ENCODE measurements around the gene POLR1C.
"Not testable (repeated sequence)": the region's sequence is repeated elsewhere in the genome, so short reads cannot be mapped to it uniquely, and the experiment has no call there.

Gene POLR1C

GRCh38 chr6:43494766-43495165, 22.1 kb upstream of the POLR1C start:
- DNase-seq (ENCODE audit: extremely low spot score): no peak
- TF ChIP-seq FOXM1 (IDR thresholded peaks at IDR 0.05; ENCODE audit: borderline replicate concordance) (no peak), BHLHE40 (IDR thresholded peaks at IDR 0.05; ENCODE audit: borderline replicate concordance) (no peak), LEF1 (IDR thresholded peaks at IDR 0.05; ENCODE audit: borderline replicate concordance) (no peak), L3MBTL2 (conservative IDR thresholded peaks at IDR 0.05) (no peak)
- ChIA-PET CTCF (interaction anchor here (1.8 to 3.5 kb wide), 2 partner anchors 11 kb away, joined by 3 to 17 read pairs; no protein-coding TSS in a partner anchor), POLR2A (interaction anchor here (1.1 kb wide), 1 partner anchor 68 kb away, joined by 3 read pairs; the partner anchor contains the start of gene ABCC10)

GRCh38 chr6:43495409-43495941, 21.4 kb upstream of the POLR1C start:
- CTCF ChIA-PET: interaction anchor here (1.0 to 3.5 kb wide), 4 partner anchors 9 to 134 kb away, joined by 3 to 17 read pairs (median 6); no protein-coding TSS in a partner anchor
- DNase-seq (ENCODE audit: extremely low spot score): no peak
- no peak for TF ChIP-seq HDGF (IDR thresholded peaks at IDR 0.05; ENCODE audit: borderline replicate concordance)
- TF ChIP-seq ZNF384 (IDR thresholded peaks at IDR 0.05): no peak
- TF ChIP-seq CTBP1 (IDR thresholded peaks at IDR 0.05; ENCODE audit: borderline replicate concordance): no peak
- no peak for TF ChIP-seq FOXA1 (IDR thresholded peaks at IDR 0.05)
- TF ChIP-seq FOXM1 (IDR thresholded peaks at IDR 0.05; ENCODE audit: borderline replicate concordance): no peak
- no peak for TF ChIP-seq BHLHE40 (IDR thresholded peaks at IDR 0.05; ENCODE audit: borderline replicate concordance)
- no peak for TF ChIP-seq SP1 (IDR thresholded peaks at IDR 0.05)
- no peak for TF ChIP-seq TARDBP (IDR thresholded peaks at IDR 0.05)
- no peak for TF ChIP-seq LEF1 (IDR thresholded peaks at IDR 0.05; ENCODE audit: borderline replicate concordance)
- TF ChIP-seq PKNOX1 (IDR thresholded peaks at IDR 0.05): no peak
- TF ChIP-seq ARNT (IDR thresholded peaks at IDR 0.05): no peak
- no peak for TF ChIP-seq FOXK2 (IDR thresholded peaks at IDR 0.05)
- TF ChIP-seq L3MBTL2 (conservative IDR thresholded peaks at IDR 0.05): no peak
- no peak for TF ChIP-seq SUZ12 (IDR thresholded peaks at IDR 0.05)
- no peak for TF ChIP-seq NFRKB (IDR thresholded peaks at IDR 0.05)
- no peak for TF ChIP-seq ELF4 (IDR thresholded peaks at IDR 0.05)
- POLR2A ChIA-PET: interaction anchor here (1.1 to 1.7 kb wide), 2 partner anchors 18 to 68 kb away, joined by 3 to 8 read pairs; partner anchors contain the start of genes ABCC10 and TJAP1

GRCh38 chr6:43496370-43497128, 20.3 kb upstream of the POLR1C start:
- DNase-seq (ENCODE audit: extremely low spot score): peak; percentile 58
- POLR2A ChIA-PET: interaction anchor here (1.7 kb wide), 1 partner anchor 19 kb away, joined by 8 read pairs; the partner anchor contains the start of gene TJAP1
- CTCF ChIA-PET: interaction anchor here (0.7 to 3.5 kb wide), 6 partner anchors 10 to 47 kb away, joined by 3 to 17 read pairs (median 4); partner anchors contain the start of gene DLK2
- TF ChIP-seq ELF4 (IDR thresholded peaks at IDR 0.05): no peak
- TF ChIP-seq PKNOX1 (IDR thresholded peaks at IDR 0.05): no peak
- no peak for TF ChIP-seq ZNF384 (IDR thresholded peaks at IDR 0.05)
- TF ChIP-seq LEF1 (IDR thresholded peaks at IDR 0.05; ENCODE audit: borderline replicate concordance): no peak
- TF ChIP-seq HDGF (IDR thresholded peaks at IDR 0.05; ENCODE audit: borderline replicate concordance): no peak
- TF ChIP-seq SUZ12 (IDR thresholded peaks at IDR 0.05): no peak
- TF ChIP-seq CTBP1 (IDR thresholded peaks at IDR 0.05; ENCODE audit: borderline replicate concordance): no peak
- no peak for TF ChIP-seq SP1 (IDR thresholded peaks at IDR 0.05)
- TF ChIP-seq TARDBP (IDR thresholded peaks at IDR 0.05): no peak
- no peak for TF ChIP-seq FOXM1 (IDR thresholded peaks at IDR 0.05; ENCODE audit: borderline replicate concordance)
- TF ChIP-seq FOXK2 (IDR thresholded peaks at IDR 0.05): no peak
- TF ChIP-seq BHLHE40 (IDR thresholded peaks at IDR 0.05; ENCODE audit: borderline replicate concordance): no peak

GRCh38 chr6:43497129-43497396, 19.8 kb upstream of the POLR1C start:
- TF ChIP-seq PKNOX1 (IDR thresholded peaks at IDR 0.05): no peak
- TF ChIP-seq CTBP1 (IDR thresholded peaks at IDR 0.05; ENCODE audit: borderline replicate concordance): no peak
- TF ChIP-seq BHLHE40 (IDR thresholded peaks at IDR 0.05; ENCODE audit: borderline replicate concordance): no peak
- TF ChIP-seq FOXK2 (IDR thresholded peaks at IDR 0.05): no peak
- TF ChIP-seq SP1 (IDR thresholded peaks at IDR 0.05): no peak
- TF ChIP-seq HDGF (IDR thresholded peaks at IDR 0.05; ENCODE audit: borderline replicate concordance): no peak
- no peak for TF ChIP-seq L3MBTL2 (conservative IDR thresholded peaks at IDR 0.05)
- TF ChIP-seq SUZ12 (IDR thresholded peaks at IDR 0.05): no peak
- TF ChIP-seq ZNF384 (IDR thresholded peaks at IDR 0.05): no peak
- no peak for TF ChIP-seq ARNT (IDR thresholded peaks at IDR 0.05)
- no peak for TF ChIP-seq TARDBP (IDR thresholded peaks at IDR 0.05)
- TF ChIP-seq FOXM1 (IDR thresholded peaks at IDR 0.05; ENCODE audit: borderline replicate concordance): no peak
- no peak for TF ChIP-seq NFRKB (IDR thresholded peaks at IDR 0.05)
- TF ChIP-seq FOXA1 (IDR thresholded peaks at IDR 0.05): no peak
- TF ChIP-seq ELF4 (IDR thresholded peaks at IDR 0.05): no peak
- no peak for TF ChIP-seq LEF1 (IDR thresholded peaks at IDR 0.05; ENCODE audit: borderline replicate concordance)
- DNase-seq (ENCODE audit: extremely low spot score): no peak
- ChIA-PET CTCF (interaction anchor here (1.0 to 3.5 kb wide), 4 partner anchors 9 to 48 kb away, joined by 3 to 17 read pairs (median 7); partner anchors contain the start of gene DLK2), POLR2A (interaction anchor here (1.7 kb wide), 1 partner anchor 19 kb away, joined by 8 read pairs; the partner anchor contains the start of gene TJAP1)

- CTCF ChIA-PET: interaction anchor here (0.6 to 3.5 kb wide), 2 partner anchors 9 to 703 kb away, joined by 3 to 17 read pairs; no protein-coding TSS in a partner anchor
- no peak for TF ChIP-seq SUZ12 (IDR thresholded peaks at IDR 0.05)
- no peak for DNase-seq (ENCODE audit: extremely low spot score)
- POLR2A ChIA-PET: interaction anchor here (0.9 kb wide), 1 partner anchor 20 kb away, joined by 3 read pairs; no protein-coding TSS in a partner anchor
Measured at GRCh38 chr6:43497689-43498088, 19.2 kb upstream of the POLR1C start.

GRCh38 chr6:43498291-43498690, 18.6 kb upstream of the POLR1C start:
- not testable (repeated sequence) for DNase-seq (ENCODE audit: extremely low spot score)
- POLR2A ChIA-PET: interaction anchor here (0.9 kb wide), 1 partner anchor 21 kb away, joined by 3 read pairs; no protein-coding TSS in a partner anchor
- CTCF ChIA-PET: interaction anchor here (0.6 to 1.5 kb wide), 2 partner anchors 44 to 703 kb away, joined by 3 read pairs; no protein-coding TSS in a partner anchor
